Testis (tissue), 2 donors: ENCODE results near the gene MTMR3.

Source experiments
- CTCF ChIP-seq, 3 experiments: fragments of 450-650 bp in 2 of 3; fragments of 200-600 bp in 1 of 3; sonication (generic) in 1 of 3; IDR thresholded peaks; one replicate each; pipeline ENCODE4 v1.5.1; 2016 to 2019; ENCODE audit warnings: antibody characterized with exemption in 3 of 3, mild to moderate bottlenecking in 2 of 3, moderate library complexity in 1 of 3
- POLR2A ChIP-seq: fragments of 450-650 bp; IDR thresholded peaks from one replicate; pipeline ENCODE4 v1.6.1; 2017; ENCODE audit warnings: antibody characterized with exemption, mild to moderate bottlenecking, moderate library complexity

- TF ChIP-seq POLR2A (no peak), CTCF (IDR thresholded peaks at IDR 0.05) (no peak)
Observed at GRCh38 chr22:29989446-29989845, 106.5 kb downstream of the MTMR3 start.
